SU-DHL-6 (cell line): ENCODE results near the gene ATP8A2.

Experiments used
- H2AFZ ChIP-seq: fragments of 200-600 bp; sonication (generic); 2 replicates; pipeline ENCODE4 v1.6.1; 2014; ENCODE audit warnings: low read depth, mild to moderate bottlenecking, moderate library complexity, mixed read lengths, antibody characterized with exemption, low read length; ENCODE audit not compliant: severe bottlenecking
- H3F3A ChIP-seq: fragments of 200-600 bp; shearing (Covaris generic); 2 replicates; pipeline ENCODE4 v1.6.0; 2016; ENCODE audit warnings: antibody characterized with exemption, mild to moderate bottlenecking; ENCODE audit not compliant: insufficient read depth
- H3K27ac ChIP-seq: fragments of 200-600 bp; sonication (generic); 2 replicates; pipeline ENCODE4 v1.5.1; 2016; ENCODE audit warnings: low read depth, mild to moderate bottlenecking, low read length, moderate library complexity, mixed read lengths
- H3K27me3 ChIP-seq: fragments of 200-600 bp; sonication (generic), shearing (Covaris generic); 2 replicates; pipeline ENCODE4 v1.6.0; 2014; ENCODE audit warnings: mild to moderate bottlenecking, low read length
- H3K36me3 ChIP-seq: fragments of 200-600 bp; sonication (generic); 2 replicates; pipeline ENCODE4 v1.6.1; 2014; ENCODE audit warnings: mild to moderate bottlenecking, low read length, mixed read lengths
- H3K4me2 ChIP-seq: fragments of 300-600, 200-600 bp; shearing (Covaris generic), sonication (generic); 2 replicates; pipeline ENCODE4 v1.6.0; 2014; ENCODE audit warnings: low read length, low read depth, mild to moderate bottlenecking; ENCODE audit not compliant: poor library complexity, severe bottlenecking
- H3K4me3 ChIP-seq: fragments of 200-600 bp; sonication (generic); 2 replicates; pipeline ENCODE4 v1.5.1; 2014; ENCODE audit warnings: antibody characterized with exemption, low read length, mild to moderate bottlenecking, mixed read lengths; ENCODE audit not compliant: insufficient read depth, poor library complexity, severe bottlenecking
- H3K79me2 ChIP-seq: fragments of 200-600 bp; sonication (generic); 2 replicates; pipeline ENCODE4 v1.6.1; 2014; ENCODE audit warnings: mild to moderate bottlenecking, low read length, moderate library complexity; ENCODE audit not compliant: insufficient read depth
- H3K9ac ChIP-seq: fragments of 200-600 bp; sonication (generic); 2 replicates; pipeline ENCODE4 v1.7.0; 2014; ENCODE audit warnings: mild to moderate bottlenecking, low read length
- H3K9me2 ChIP-seq: fragments of 200-600 bp; sonication (generic); replicated peaks from 2 replicates; pipeline ENCODE4 v1.6.1; 2014; ENCODE audit warnings: low read length; ENCODE audit not compliant: insufficient read depth
- H3K9me3 ChIP-seq: fragments of 200-600 bp; sonication (generic); 2 replicates; pipeline ENCODE4 v1.6.1; 2014; ENCODE audit warnings: low read length, mixed read lengths; ENCODE audit not compliant: insufficient read depth
- H4K20me1 ChIP-seq: fragments of 200-600 bp; sonication (generic); 2 replicates; pipeline ENCODE4 v1.6.1; 2014; ENCODE audit warnings: low read depth, mild to moderate bottlenecking, antibody characterized with exemption, low read length, moderate library complexity, mixed read lengths
- CTCF ChIP-seq: fragments of 200-600 bp; sonication (generic); IDR thresholded peaks from one replicate; pipeline ENCODE4 v1.5.1; 2017; ENCODE audit warnings: antibody characterized with exemption, mild to moderate bottlenecking, low read length, moderate library complexity; ENCODE audit not compliant: insufficient read depth, poor library complexity, severe bottlenecking
- EZH2phosphoT487 ChIP-seq: fragments of 200-600 bp; sonication (generic), shearing (Covaris generic); conservative IDR thresholded peaks from 2 replicates; pipeline ENCODE4 v1.6.1; 2018; ENCODE audit warnings: mild to moderate bottlenecking, antibody characterized with exemption, low read length, moderate library complexity, mixed read lengths

ATP8A2 gene

DNA sequence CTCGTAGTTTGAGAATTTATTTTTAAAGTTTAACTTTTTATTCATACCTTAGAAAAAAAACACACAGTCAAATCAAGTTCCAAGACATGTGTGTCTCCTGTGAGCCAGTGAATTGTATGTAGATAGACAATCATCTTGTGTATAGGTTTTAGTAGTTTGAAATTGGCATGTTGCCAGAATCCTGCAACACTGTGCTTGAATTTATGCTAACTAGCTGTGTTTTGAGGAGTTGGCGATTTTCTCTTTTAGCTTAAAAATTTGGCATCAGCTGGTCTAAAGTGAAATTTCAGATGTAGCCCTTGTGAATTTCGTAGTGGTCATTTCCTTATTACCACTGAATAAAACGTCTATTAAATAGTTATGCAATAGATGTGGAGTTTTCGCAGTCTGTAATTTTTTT lies 213.2 kb downstream of the ATP8A2 start:
- H3K27me3 ChIP-seq = no peaks in the 10 kb centered on the region
- H3K27ac ChIP-seq = no peak overlapping the region
- no peaks in the 10 kb centered on the region for H3K79me2 ChIP-seq
- no peaks in the 10 kb centered on the region for H3K9me2 ChIP-seq
- no peak overlapping the region for H3K4me2 ChIP-seq
- H4K20me1 ChIP-seq = no peaks in the 10 kb centered on the region
- H3K4me3 ChIP-seq = no peak overlapping the region
- H3K9me3 ChIP-seq = no peaks in the 10 kb centered on the region
- no peak overlapping the region for H2AFZ ChIP-seq
- H3K36me3 ChIP-seq = no peaks in the 10 kb centered on the region
- H3F3A ChIP-seq = no peaks in the 10 kb centered on the region
- no peak overlapping the region for H3K9ac ChIP-seq
- TF ChIP-seq CTCF (no peak), EZH2phosphoT487 (no peak)

DNA sequence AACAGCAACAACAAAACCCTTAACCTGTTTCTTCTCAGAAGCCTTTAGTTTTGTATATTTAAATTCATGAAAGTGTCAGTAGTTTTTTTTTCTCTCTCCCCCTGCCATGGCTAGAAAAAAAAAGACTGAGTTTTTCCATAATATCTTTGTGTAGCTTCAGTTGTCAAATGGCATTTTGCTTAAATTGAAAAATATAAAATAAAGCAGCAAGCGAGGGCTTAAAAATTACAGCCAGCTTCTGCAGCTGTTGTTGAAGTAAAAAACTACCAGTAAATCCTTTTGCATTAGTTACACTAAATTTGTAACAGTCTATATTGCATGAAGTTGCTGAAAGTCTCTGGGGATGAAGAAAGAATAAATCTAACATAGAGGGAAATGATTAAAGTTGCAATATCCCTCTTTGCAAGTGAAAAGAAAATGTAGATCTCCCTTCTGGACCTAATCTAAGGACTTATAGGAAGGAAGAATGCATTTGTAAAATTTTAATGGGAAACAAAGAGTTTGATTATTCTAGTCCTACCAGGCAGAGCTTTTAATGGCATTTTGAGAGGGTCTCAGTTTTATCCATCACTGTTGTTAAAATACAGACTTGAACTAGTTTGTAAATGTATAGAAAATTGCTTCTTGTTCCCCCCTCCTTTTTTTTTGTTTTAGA lies 215.7 kb downstream of the ATP8A2 start:
- Histone ChIP-seq H3K4me3 (no peak overlapping the region), H4K20me1 (no peaks in the 10 kb centered on the region), H3K9me3 (no peaks in the 10 kb centered on the region), H3K4me2 (no peak overlapping the region), H3K9me2 (no peaks in the 10 kb centered on the region), H3K27me3 (no peaks in the 10 kb centered on the region), H3K9ac (no peak overlapping the region), H3F3A (no peaks in the 10 kb centered on the region), H3K36me3 (no peaks in the 10 kb centered on the region), H3K27ac (no peak overlapping the region), H2AFZ (no peak overlapping the region), H3K79me2 (no peaks in the 10 kb centered on the region)
- no peak for TF ChIP-seq EZH2phosphoT487

DNA sequence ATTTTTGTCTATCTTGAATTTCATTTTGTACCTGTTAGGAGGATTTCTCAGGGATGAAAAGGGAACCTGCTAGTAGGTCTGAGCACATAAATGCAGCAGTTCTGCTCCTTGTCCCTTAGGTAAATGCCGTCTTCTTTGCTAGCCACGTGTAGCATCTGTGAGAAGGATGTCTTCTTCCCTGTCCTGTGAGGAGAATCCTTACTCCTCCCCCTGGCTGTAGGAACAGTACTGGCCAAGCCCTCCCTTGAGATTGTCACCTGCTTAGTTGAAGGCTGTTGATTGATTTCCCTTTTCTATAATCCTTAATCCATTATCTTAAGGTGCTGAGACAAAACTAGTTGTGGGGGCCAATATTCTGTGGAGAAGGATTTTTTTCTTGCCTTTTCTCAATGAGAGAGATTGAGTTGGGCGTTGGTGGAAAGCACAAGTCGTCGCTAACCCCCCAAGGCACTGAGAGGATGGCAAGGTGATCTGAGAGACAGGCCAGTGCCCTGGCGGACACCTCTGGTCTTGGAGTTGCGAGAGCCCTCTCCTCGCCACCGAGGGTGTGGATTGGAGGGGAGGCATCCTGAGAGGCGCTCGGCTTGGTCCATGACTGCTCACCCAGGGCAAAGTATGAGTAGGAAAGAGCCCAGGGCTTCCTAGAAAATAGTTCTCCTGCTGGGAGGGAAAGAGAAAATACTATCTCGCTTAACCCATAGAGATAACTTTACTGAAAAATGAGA lies 216.7 kb downstream of the ATP8A2 start:
- no peak overlapping the region for H3K9ac ChIP-seq
- H3K27me3 ChIP-seq = no peaks in the 10 kb centered on the region
- H3F3A ChIP-seq = no peaks in the 10 kb centered on the region
- H3K36me3 ChIP-seq = no peaks in the 10 kb centered on the region
- H4K20me1 ChIP-seq = no peaks in the 10 kb centered on the region
- H3K4me2 ChIP-seq = no peak overlapping the region
- TF ChIP-seq CTCF = no peak
- no peak for TF ChIP-seq EZH2phosphoT487
- H2AFZ ChIP-seq = no peak overlapping the region
- H3K27ac ChIP-seq = no peak overlapping the region
- no peaks in the 10 kb centered on the region for H3K9me2 ChIP-seq
- no peak overlapping the region for H3K4me3 ChIP-seq
- H3K79me2 ChIP-seq = no peaks in the 10 kb centered on the region
- H3K9me3 ChIP-seq = no peaks in the 10 kb centered on the region

DNA sequence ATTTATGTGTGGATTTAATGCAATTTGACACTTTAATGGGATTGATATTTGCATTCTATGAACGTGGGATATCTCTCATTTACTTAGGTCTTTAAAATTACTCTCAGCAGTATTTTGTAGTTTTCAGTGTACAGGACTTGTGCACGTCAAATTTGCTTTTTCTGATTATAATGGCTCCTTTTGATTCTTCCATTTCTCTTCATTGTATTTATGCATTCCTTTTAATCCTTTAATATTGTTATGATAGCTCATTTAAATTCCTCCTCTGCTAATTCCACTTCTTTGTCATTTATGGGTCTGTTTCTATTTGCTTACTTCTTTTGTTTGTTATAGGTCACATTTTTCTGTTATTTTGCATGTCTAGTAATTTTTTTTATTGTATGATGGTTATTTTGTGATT lies 226.6 kb downstream of the ATP8A2 start:
- H3K4me3 ChIP-seq = no peak overlapping the region
- no peaks in the 10 kb centered on the region for H4K20me1 ChIP-seq
- no peaks in the 10 kb centered on the region for H3K79me2 ChIP-seq

More for the DNA sequence above, 226.6 kb downstream of the ATP8A2 start:
- Histone ChIP-seq H3F3A (no peaks in the 10 kb centered on the region), H3K9me2 (no peaks in the 10 kb centered on the region), H2AFZ (no peak overlapping the region), H3K27ac (no peak overlapping the region), H3K9ac (no peak overlapping the region), H3K27me3 (no peaks in the 10 kb centered on the region), H3K36me3 (no peaks in the 10 kb centered on the region), H3K9me3 (no peaks in the 10 kb centered on the region), H3K4me2 (no peak overlapping the region)
- TF ChIP-seq EZH2phosphoT487 (no peak), CTCF (no peak)
